ENCODE results near the gene NFATC4. TPM values are rescaled to one million over a fixed set of nuclear protein-coding genes. Genes with fewer than 3 reads are reported as not detected.

NFATC4 gene
- total RNA-seq, 1 experiment from 2014 or later: 60.7 TPM

DNA sequence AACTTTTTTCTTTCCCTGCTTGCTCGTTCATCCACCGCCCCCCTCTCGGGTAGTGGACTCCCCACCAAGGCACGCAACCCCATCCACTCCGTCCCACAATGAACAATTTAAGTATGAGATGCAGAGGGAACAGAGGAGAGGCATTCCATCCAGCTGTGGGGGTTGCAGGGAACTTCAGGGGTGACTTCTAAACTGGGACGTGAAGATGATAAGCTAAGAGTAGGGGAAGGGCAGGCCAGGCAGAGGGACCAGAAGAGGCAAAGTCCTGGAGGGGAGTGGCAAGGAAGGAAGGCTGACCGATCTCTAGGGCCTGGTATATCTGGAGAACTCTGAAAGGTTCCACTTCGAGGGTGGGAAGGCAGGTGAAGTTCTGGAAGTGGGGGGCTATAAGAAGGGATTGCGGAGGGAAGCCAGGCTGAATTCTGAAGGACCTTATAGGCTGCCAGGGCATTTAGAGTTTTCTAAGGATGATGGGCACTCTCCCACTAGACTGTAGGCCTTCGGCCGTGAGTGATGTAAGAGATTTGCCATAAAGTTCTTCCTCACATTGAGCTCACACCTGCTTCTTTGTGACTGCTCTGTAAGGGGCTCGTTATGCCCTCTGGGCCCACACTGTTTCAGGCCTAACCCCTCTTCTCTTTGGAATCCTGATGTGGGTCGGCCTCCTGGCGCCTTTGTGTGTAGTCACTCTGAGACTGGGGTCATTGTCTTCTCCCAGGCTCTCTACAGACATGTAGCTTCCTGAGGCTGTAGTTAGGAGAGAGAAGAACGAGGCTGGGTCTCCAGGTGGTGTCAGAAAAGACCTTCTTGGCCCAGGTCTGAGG, 12.1 kb downstream of the NFATC4 start (continued):
- TF ChIP-seq, protein P1, sequence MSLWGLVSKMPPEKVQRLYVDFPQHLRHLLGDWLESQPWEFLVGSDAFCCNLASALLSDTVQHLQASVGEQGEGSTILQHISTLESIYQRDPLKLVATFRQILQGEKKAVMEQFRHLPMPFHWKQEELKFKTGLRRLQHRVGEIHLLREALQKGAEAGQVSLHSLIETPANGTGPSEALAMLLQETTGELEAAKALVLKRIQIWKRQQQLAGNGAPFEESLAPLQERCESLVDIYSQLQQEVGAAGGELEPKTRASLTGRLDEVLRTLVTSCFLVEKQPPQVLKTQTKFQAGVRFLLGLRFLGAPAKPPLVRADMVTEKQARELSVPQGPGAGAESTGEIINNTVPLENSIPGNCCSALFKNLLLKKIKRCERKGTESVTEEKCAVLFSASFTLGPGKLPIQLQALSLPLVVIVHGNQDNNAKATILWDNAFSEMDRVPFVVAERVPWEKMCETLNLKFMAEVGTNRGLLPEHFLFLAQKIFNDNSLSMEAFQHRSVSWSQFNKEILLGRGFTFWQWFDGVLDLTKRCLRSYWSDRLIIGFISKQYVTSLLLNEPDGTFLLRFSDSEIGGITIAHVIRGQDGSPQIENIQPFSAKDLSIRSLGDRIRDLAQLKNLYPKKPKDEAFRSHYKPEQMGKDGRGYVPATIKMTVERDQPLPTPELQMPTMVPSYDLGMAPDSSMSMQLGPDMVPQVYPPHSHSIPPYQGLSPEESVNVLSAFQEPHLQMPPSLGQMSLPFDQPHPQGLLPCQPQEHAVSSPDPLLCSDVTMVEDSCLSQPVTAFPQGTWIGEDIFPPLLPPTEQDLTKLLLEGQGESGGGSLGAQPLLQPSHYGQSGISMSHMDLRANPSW (CRISPR knock-in tag; conservative IDR thresholded peaks at IDR 0.05; ENCODE audit: low read depth): no peak
- TF ChIP-seq, protein P2, sequence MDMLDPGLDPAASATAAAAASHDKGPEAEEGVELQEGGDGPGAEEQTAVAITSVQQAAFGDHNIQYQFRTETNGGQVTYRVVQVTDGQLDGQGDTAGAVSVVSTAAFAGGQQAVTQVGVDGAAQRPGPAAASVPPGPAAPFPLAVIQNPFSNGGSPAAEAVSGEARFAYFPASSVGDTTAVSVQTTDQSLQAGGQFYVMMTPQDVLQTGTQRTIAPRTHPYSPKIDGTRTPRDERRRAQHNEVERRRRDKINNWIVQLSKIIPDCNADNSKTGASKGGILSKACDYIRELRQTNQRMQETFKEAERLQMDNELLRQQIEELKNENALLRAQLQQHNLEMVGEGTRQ (CRISPR knock-in tag; IDR thresholded peaks at IDR 0.05): no peak
- TF ChIP-seq NR1H2 (CRISPR knock-in tag; IDR thresholded peaks at IDR 0.05): no peak

DNA sequence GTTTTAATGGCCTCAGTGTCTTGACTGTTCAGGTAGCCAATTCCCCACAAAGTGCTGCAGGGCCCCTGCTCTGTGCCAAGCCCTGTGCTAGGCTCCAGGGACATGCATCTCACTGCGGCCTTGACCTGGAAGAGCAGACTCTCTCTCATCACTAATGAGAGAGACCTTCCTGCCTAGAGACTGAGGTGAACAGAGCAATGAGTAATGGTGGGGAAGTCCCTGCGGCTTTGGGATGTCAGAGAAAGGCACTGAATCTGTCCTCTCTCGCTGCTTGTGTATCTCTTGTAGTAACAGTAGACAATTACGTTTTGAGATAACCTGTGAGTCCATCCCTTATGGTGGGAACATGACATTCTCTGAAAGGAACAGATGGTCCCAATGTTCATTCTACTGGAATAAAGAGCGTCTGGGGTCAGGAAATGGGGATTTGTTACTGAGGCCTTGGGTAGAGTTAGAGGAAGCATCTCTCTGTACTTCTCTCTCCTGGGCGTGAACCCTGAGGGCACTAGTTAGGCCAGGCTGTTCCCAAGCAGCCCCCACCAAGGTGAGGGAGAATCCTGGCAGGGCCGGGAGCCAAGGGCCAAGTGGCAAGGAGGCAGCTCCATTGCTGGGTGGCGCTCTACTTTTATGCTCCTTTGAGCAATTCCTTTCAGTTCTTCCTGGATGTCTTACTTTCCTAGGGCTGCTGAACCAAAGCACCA, 13.5 kb downstream of the NFATC4 start:
- DNase-seq (ENCODE audit: low spot score) (no peak), ATAC-seq (no peak)
- H3K9me3 Mint-ChIP-seq: no peaks in the 10 kb centered on the region
- peaks cover 28% of the 10 kb centered on the region for H3K4me1 Mint-ChIP-seq
- POLR2A ChIA-PET: no interaction called here
- no peaks in the 10 kb centered on the region; the same call in 1 of the 2 replicates for H3K27me3 Mint-ChIP-seq (ENCODE audit: low read depth)
- H3K27ac Mint-ChIP-seq: no peak overlapping the region
- H3K4me3 Mint-ChIP-seq: no peak overlapping the region
- CTCF ChIA-PET: interaction anchor here (1.0 to 1.2 kb wide), 3 partner anchors 15 to 49 kb away, joined by 3 to 7 read pairs (median 4); partner anchors contain the start of gene KHNYN
- no peaks in the 10 kb centered on the region for H3K36me3 Mint-ChIP-seq
- no peak for TF ChIP-seq ETV6 (CRISPR knock-in tag; IDR thresholded peaks at IDR 0.05)
- TF ChIP-seq HMGA2 (CRISPR knock-in tag; IDR thresholded peaks at IDR 0.05): no peak
- no peak for TF ChIP-seq SMAD3 (CRISPR knock-in tag; IDR thresholded peaks at IDR 0.05; ENCODE audit: borderline replicate concordance)
- TF ChIP-seq, protein P3, sequence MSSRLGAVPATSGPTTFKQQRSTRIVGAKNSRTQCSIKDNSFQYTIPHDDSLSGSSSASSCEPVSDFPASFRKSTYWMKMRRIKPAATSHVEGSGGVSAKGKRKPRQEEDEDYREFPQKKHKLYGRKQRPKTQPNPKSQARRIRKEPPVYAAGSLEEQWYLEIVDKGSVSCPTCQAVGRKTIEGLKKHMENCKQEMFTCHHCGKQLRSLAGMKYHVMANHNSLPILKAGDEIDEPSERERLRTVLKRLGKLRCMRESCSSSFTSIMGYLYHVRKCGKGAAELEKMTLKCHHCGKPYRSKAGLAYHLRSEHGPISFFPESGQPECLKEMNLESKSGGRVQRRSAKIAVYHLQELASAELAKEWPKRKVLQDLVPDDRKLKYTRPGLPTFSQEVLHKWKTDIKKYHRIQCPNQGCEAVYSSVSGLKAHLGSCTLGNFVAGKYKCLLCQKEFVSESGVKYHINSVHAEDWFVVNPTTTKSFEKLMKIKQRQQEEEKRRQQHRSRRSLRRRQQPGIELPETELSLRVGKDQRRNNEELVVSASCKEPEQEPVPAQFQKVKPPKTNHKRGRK (CRISPR knock-in tag; IDR thresholded peaks at IDR 0.05; ENCODE audit: borderline replicate concordance): no peak
- no peak for TF ChIP-seq MXD4 (CRISPR knock-in tag; IDR thresholded peaks at IDR 0.05; ENCODE audit: borderline replicate concordance)
- TF ChIP-seq, protein P4, sequence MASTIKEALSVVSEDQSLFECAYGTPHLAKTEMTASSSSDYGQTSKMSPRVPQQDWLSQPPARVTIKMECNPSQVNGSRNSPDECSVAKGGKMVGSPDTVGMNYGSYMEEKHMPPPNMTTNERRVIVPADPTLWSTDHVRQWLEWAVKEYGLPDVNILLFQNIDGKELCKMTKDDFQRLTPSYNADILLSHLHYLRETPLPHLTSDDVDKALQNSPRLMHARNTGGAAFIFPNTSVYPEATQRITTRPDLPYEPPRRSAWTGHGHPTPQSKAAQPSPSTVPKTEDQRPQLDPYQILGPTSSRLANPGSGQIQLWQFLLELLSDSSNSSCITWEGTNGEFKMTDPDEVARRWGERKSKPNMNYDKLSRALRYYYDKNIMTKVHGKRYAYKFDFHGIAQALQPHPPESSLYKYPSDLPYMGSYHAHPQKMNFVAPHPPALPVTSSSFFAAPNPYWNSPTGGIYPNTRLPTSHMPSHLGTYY (CRISPR knock-in tag; IDR thresholded peaks at IDR 0.05): no peak
- TF ChIP-seq KAT7 (CRISPR knock-in tag; IDR thresholded peaks at IDR 0.05; ENCODE audit: borderline replicate concordance): no peak
- no peak for TF ChIP-seq ZNF232 (CRISPR knock-in tag; IDR thresholded peaks at IDR 0.05)
- no peak for TF ChIP-seq FOXJ3 (CRISPR knock-in tag; IDR thresholded peaks at IDR 0.05; ENCODE audit: borderline replicate concordance)
- no peak for TF ChIP-seq RELA (CRISPR knock-in tag; IDR thresholded peaks at IDR 0.05; ENCODE audit: borderline replicate concordance)
- TF ChIP-seq, protein P5, sequence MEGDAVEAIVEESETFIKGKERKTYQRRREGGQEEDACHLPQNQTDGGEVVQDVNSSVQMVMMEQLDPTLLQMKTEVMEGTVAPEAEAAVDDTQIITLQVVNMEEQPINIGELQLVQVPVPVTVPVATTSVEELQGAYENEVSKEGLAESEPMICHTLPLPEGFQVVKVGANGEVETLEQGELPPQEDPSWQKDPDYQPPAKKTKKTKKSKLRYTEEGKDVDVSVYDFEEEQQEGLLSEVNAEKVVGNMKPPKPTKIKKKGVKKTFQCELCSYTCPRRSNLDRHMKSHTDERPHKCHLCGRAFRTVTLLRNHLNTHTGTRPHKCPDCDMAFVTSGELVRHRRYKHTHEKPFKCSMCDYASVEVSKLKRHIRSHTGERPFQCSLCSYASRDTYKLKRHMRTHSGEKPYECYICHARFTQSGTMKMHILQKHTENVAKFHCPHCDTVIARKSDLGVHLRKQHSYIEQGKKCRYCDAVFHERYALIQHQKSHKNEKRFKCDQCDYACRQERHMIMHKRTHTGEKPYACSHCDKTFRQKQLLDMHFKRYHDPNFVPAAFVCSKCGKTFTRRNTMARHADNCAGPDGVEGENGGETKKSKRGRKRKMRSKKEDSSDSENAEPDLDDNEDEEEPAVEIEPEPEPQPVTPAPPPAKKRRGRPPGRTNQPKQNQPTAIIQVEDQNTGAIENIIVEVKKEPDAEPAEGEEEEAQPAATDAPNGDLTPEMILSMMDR (IDR thresholded peaks at IDR 0.05): no peak
- no peak for TF ChIP-seq ZNF138 (CRISPR knock-in tag; conservative IDR thresholded peaks at IDR 0.05)
- TF ChIP-seq, protein P6, sequence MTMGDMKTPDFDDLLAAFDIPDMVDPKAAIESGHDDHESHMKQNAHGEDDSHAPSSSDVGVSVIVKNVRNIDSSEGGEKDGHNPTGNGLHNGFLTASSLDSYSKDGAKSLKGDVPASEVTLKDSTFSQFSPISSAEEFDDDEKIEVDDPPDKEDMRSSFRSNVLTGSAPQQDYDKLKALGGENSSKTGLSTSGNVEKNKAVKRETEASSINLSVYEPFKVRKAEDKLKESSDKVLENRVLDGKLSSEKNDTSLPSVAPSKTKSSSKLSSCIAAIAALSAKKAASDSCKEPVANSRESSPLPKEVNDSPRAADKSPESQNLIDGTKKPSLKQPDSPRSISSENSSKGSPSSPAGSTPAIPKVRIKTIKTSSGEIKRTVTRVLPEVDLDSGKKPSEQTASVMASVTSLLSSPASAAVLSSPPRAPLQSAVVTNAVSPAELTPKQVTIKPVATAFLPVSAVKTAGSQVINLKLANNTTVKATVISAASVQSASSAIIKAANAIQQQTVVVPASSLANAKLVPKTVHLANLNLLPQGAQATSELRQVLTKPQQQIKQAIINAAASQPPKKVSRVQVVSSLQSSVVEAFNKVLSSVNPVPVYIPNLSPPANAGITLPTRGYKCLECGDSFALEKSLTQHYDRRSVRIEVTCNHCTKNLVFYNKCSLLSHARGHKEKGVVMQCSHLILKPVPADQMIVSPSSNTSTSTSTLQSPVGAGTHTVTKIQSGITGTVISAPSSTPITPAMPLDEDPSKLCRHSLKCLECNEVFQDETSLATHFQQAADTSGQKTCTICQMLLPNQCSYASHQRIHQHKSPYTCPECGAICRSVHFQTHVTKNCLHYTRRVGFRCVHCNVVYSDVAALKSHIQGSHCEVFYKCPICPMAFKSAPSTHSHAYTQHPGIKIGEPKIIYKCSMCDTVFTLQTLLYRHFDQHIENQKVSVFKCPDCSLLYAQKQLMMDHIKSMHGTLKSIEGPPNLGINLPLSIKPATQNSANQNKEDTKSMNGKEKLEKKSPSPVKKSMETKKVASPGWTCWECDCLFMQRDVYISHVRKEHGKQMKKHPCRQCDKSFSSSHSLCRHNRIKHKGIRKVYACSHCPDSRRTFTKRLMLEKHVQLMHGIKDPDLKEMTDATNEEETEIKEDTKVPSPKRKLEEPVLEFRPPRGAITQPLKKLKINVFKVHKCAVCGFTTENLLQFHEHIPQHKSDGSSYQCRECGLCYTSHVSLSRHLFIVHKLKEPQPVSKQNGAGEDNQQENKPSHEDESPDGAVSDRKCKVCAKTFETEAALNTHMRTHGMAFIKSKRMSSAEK (CRISPR knock-in tag; IDR thresholded peaks at IDR 0.05; ENCODE audit: borderline replicate concordance): no peak
- TF ChIP-seq, protein P7, sequence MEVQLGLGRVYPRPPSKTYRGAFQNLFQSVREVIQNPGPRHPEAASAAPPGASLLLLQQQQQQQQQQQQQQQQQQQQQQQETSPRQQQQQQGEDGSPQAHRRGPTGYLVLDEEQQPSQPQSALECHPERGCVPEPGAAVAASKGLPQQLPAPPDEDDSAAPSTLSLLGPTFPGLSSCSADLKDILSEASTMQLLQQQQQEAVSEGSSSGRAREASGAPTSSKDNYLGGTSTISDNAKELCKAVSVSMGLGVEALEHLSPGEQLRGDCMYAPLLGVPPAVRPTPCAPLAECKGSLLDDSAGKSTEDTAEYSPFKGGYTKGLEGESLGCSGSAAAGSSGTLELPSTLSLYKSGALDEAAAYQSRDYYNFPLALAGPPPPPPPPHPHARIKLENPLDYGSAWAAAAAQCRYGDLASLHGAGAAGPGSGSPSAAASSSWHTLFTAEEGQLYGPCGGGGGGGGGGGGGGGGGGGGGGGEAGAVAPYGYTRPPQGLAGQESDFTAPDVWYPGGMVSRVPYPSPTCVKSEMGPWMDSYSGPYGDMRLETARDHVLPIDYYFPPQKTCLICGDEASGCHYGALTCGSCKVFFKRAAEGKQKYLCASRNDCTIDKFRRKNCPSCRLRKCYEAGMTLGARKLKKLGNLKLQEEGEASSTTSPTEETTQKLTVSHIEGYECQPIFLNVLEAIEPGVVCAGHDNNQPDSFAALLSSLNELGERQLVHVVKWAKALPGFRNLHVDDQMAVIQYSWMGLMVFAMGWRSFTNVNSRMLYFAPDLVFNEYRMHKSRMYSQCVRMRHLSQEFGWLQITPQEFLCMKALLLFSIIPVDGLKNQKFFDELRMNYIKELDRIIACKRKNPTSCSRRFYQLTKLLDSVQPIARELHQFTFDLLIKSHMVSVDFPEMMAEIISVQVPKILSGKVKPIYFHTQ (CRISPR knock-in tag; IDR thresholded peaks at IDR 0.05): no peak
- no peak for TF ChIP-seq NR2C2 (CRISPR knock-in tag; IDR thresholded peaks at IDR 0.05)
